ENCODE data around the gene BLVRB. TPM values are rescaled to one million over a fixed set of nuclear protein-coding genes. Genes with fewer than 3 reads are reported as not detected.
"Not testable (repeated sequence)": the region's sequence is repeated elsewhere in the genome, so short reads cannot be mapped to it uniquely, and the experiment has no call there.

The BLVRB gene
- total RNA-seq, 1 experiment from 2014 or later = 45.6 TPM

GRCh38 chr19:40457048-40457447 lies 8.5 kb downstream of the BLVRB start:
- H3K27ac ChIP-seq (ENCODE audit: low read length) = no peak overlapping the region
- BruUV-seq (replicated peaks) = no TSS peak
- H3K4me1 ChIP-seq (ENCODE audit: control insufficient read depth, insufficient read depth, low read length) = no peaks in the 10 kb centered on the region
- H3K9me3 ChIP-seq (ENCODE audit: control insufficient read depth, insufficient read depth, low read depth, low read length) = no peaks in the 10 kb centered on the region
- in situ Hi-C loops (cut with HindIII; ENCODE audit: low pct_unique_long_range_greater_than_20kb, low sequenced_read_pairs) = no loop called here
- no peaks in the 10 kb centered on the region for H3K36me3 ChIP-seq (ENCODE audit: control insufficient read depth, insufficient read depth, low read length)
- DNase-seq (ENCODE audit: low read depth, low spot score) = no peak
- POLR2A ChIA-PET = no interaction called here
- CTCF ChIA-PET = no interaction called here
- intact Hi-C loops (cut with micrococcal nuclease; ENCODE audit: unreplicated experiment) = no loop called here
- no peak overlapping the region for H3K4me3 ChIP-seq (ENCODE audit: low read depth in 2 of 2, low read length in 2 of 2)
- TF ChIP-seq CTCF (IDR thresholded peaks at IDR 0.05) = no peak
- TF ChIP-seq REST (IDR thresholded peaks at IDR 0.05; ENCODE audit: insufficient read depth in 1 of 2, low read depth in 2 of 2, low read length in 1 of 2) = no peak
- no peak for TF ChIP-seq POLR2AphosphoS5 (IDR thresholded peaks at IDR 0.05; ENCODE audit: low read depth, low read length)
- TF ChIP-seq SIN3A (IDR thresholded peaks at IDR 0.05; ENCODE audit: borderline replicate concordance, insufficient read depth, low read depth, low read length) = no peak
- TF ChIP-seq TCF7L2 (IDR thresholded peaks at IDR 0.05; ENCODE audit: low read depth, low read length) = no peak
- no peaks in the 10 kb centered on the region for H3K27me3 ChIP-seq (ENCODE audit: control insufficient read depth, insufficient read depth, low read length)
- no peak for ATAC-seq

GRCh38 chr19:40453943-40454342 lies 11.6 kb downstream of the BLVRB start:
- H3K36me3 ChIP-seq (ENCODE audit: control insufficient read depth, insufficient read depth, low read length); H3K4me1 ChIP-seq (ENCODE audit: control insufficient read depth, insufficient read depth, low read length); H3K27ac ChIP-seq (ENCODE audit: low read length); H3K27me3 ChIP-seq (ENCODE audit: control insufficient read depth, insufficient read depth, low read length); CTCF ChIA-PET; POLR2A ChIA-PET; BruUV-seq (replicated peaks); in situ Hi-C loops (cut with HindIII; ENCODE audit: low pct_unique_long_range_greater_than_20kb, low sequenced_read_pairs); H3K4me3 ChIP-seq (ENCODE audit: low read depth in 2 of 2, low read length in 2 of 2); DNase-seq (ENCODE audit: low read depth, low spot score); intact Hi-C loops (cut with micrococcal nuclease; ENCODE audit: unreplicated experiment); ATAC-seq; H3K9me3 ChIP-seq (ENCODE audit: control insufficient read depth, insufficient read depth, low read depth, low read length): not testable (repeated sequence)

- in situ Hi-C loops (cut with HindIII; ENCODE audit: low pct_unique_long_range_greater_than_20kb, low sequenced_read_pairs) = no loop called here
- Histone ChIP-seq H3K4me1 (ENCODE audit: control insufficient read depth, insufficient read depth, low read length) (no peaks in the 10 kb centered on the region), H3K9me3 (ENCODE audit: control insufficient read depth, insufficient read depth, low read depth, low read length) (no peaks in the 10 kb centered on the region), H3K27ac (ENCODE audit: low read length) (no peak overlapping the region), H3K36me3 (ENCODE audit: control insufficient read depth, insufficient read depth, low read length) (no peaks in the 10 kb centered on the region), H3K4me3 (ENCODE audit: low read depth in 2 of 2, low read length in 2 of 2) (no peak overlapping the region), H3K27me3 (ENCODE audit: control insufficient read depth, insufficient read depth, low read length) (no peaks in the 10 kb centered on the region)
- BruUV-seq (replicated peaks) = no TSS peak
- TF ChIP-seq REST (IDR thresholded peaks at IDR 0.05; ENCODE audit: insufficient read depth in 1 of 2, low read depth in 2 of 2, low read length in 1 of 2) = no peak
- no peak for TF ChIP-seq SIN3A (IDR thresholded peaks at IDR 0.05; ENCODE audit: borderline replicate concordance, insufficient read depth, low read depth, low read length)
- no peak for TF ChIP-seq CTCF (IDR thresholded peaks at IDR 0.05)
- no peak for TF ChIP-seq TCF7L2 (IDR thresholded peaks at IDR 0.05; ENCODE audit: low read depth, low read length)
- no peak for TF ChIP-seq POLR2AphosphoS5 (IDR thresholded peaks at IDR 0.05; ENCODE audit: low read depth, low read length)
- CTCF ChIA-PET = no interaction called here
- POLR2A ChIA-PET = interaction anchor here (0.6 kb wide), 2 partner anchors 9 kb away, joined by 9 to 10 read pairs; partner anchors contain the start of gene SERTAD3
- ATAC-seq (no peak), DNase-seq (ENCODE audit: low read depth, low spot score) (no peak)
- intact Hi-C loops (cut with micrococcal nuclease; ENCODE audit: unreplicated experiment) = no loop called here
These were observed 12.3 kb downstream of the BLVRB start for GRCh38 chr19:40453151-40453735.
